NCI-H2196 (cell line): Measurements from ENCODE around the gene FCGR2B.
"Not testable (repeated sequence)": the region's sequence is repeated elsewhere in the genome, so short reads cannot be mapped to it uniquely, and the experiment has no call there.

Experiments used
- DNase-seq: peaks from one replicate; lab custom pipeline; 2025; ENCODE audit not compliant: unreplicated experiment; lab: John Stamatoyannopoulos, UW

FCGR2B gene

DNA sequence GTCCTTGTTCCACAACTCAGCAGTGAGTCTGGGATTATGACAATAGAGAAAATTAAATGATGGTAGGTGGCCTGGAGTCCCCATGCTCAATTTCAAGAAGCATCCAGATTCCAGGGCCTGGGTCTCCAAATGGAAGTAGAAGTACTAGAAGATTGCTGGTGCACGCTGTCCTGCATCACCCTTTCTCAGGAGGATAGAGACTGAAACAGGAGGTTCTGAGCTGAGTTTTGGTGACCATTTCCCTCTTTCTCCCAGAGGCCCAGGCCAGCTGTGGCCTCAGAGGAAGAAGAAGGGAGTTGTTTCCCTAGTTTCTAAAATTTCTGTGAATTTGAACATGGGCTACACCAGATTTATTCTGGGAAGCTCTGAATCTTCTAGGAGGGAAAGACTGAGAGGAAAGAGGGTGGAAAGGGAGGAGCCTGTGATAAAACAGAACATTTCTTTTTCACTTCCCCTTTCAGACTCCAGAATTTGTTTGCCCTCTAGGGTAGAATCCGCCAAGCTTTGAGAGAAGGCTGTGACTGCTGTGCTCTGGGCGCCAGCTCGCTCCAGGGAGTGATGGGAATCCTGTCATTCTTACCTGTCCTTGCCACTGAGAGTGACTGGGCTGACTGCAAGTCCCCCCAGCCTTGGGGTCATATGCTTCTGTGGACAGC is at the start of gene FCGR2B:
TSS of gene FCGR2B (plus strand) at position 460 of the 656 bp plus-strand sequence. CDS start at position 559, 99 bp downstream.
- DNase-seq: not testable (repeated sequence)

DNA sequence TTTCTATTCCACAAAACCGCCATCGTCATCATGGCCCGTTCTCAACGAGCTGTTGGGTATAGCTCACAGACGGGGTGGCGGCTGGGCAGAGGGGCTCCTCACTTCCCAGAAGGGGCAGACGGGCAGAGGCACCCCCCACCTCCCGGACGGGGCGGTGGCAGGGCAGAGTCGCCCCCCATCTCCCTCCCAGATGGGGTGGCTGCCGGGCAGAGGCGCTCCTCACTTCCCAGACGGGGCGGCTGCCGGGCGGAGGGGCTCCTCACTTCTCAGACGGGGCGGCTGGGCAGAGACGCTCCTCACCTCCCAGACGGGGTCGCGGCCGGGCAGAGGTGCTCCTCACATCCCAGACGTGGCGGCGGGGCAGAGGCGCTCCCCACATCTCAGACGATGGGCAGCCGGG is 46.5 kb upstream of the FCGR2B start:
- DNase-seq: not testable (repeated sequence)

DNA sequence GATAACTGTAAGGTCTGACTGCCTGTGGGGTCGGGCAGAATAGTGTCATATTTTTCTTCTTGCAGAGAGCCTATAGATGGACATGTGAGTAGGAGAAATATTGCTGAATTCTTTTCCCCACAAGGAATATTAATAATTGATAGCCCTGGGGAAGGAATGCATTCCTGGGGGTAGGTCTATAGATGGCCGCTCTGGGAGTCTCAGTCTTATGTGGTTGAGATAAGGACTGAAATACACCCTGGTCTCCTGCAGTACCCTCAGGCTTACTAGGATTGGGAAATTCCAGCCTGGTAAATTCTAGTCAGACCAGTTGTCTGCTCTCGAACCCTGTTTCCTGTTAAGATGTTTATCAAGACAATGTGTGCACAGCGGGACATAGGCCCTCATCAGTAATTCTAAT is 44.4 kb upstream of the FCGR2B start:
- not testable (repeated sequence) for DNase-seq

DNA sequence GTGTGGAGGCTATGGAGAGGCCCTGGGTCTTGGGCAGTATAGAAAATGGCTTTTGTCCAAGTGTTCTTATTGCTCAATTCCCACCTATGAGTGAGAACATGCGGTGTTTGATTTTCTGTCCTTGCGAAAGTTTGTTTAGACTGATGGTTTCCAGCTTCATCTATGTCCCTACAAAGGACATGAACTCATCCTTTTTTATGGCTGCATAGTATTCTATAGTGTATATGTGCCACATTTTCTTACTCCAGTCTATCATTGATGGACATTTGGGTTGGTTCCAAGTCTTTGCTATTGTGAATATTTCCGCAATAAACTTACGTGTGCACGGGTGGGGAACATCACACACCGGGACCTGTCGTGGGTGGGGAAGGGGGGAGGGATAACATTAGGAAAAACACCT is 42.5 kb upstream of the FCGR2B start:
- DNase-seq: not testable (repeated sequence)

DNA sequence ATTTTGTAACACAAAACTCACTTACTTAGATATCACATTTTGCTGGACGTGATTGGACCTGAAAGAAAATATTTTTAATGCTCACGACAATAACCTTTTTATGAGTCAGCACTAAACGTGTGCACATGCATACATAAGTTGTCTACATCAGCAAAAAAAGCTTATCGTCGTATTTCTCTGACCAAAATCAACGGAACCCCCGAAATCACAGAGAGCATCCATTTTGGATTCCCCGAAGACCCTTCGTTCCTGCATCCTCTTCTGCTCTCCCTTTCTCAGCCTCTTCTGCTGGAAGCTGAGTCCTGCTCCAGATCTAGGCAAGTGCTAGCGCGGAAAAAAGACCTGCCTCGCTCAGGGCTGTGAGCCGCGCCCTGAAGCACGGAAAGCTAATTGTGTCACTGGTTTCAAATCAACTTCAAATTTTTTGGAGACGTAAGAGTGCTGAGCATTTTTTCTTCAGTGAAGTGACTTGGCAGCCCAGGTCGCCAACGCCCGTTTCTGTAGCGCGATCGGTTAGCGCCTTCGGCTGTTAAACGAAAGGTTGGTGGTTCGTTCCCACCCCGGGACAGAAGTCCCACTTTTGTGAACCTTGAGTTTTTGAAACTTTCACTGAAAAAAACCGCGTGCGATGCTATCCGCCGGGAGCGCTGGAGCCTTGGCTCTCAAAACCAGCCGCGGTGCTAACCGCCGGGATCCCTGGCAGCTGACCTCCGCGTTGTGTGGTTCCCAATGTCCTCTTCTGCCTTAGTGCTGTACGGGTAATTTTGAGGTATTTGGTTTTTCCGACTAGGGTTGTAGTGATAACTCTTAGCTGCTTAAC is 41.6 kb upstream of the FCGR2B start:
- not testable (repeated sequence) for DNase-seq

DNA sequence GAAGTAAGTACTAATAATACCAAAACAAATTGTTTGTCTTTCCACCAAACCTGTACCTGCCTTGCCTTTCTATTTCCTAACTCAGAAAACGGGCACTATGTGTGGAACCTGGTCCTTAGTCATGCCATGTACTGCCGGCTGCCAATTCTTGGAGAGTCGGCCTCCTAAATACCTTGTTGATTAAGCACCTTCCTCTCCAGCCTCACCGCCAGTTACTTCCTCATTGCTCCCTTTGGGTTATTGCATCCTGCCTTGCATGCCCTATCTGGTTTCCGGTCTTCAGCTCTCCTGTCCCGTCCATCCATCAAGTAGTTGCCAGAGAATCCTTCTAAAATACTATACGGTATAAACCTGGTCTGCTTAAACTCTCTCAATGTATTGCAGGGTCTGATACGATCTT is 40.9 kb upstream of the FCGR2B start:
- not testable (repeated sequence) for DNase-seq

DNA sequence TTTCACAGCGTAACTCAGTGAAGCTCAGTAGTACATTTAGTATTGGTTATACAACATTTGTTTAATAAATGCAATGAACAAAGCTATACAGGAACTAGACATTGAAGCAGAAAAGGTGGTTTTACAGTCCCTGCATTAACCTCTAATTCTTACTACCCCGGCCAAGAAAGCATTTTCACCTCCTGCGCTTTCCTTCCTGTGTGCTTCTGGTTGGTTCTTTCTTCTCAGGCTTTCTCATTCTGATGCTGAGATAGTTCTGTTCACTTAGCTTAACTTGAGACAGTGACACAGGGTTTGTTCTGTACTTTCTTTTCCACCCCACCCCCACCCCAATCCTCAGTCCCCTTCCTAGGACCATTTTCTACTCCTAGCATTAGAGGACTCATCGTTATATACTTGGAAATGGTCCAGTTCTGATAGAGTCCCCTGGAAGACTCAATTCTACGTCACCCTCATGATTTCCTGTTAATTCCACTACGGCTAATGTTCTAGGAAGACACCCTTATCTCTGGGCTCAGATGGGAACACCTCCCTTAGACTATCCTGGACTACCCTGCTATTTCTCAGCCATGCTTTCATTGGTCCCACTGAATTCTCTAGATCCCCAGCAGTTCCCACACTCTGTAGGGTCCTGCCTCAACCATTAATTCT is 39.4 kb upstream of the FCGR2B start:
- DNase-seq: not testable (repeated sequence)

DNA sequence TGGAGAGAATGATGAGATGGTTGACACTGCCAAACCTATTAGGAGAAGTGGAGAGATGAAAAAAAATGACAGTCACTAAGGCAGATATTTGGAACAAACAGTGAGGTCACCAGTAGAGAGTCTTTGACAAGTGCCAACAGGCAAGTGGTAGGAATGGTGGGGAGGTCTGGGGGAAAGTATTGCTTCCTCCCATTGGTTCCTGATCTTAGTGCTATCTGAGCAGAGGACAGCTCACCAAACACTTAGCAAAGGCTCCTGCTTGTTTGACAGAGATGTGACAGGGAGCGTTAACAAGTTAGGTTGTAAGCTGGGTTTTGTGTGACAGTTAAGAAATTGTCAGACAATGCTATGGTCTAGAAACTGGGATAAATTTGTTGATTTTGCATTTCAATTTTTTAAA is 38.3 kb upstream of the FCGR2B start:
- DNase-seq: not testable (repeated sequence)

DNA sequence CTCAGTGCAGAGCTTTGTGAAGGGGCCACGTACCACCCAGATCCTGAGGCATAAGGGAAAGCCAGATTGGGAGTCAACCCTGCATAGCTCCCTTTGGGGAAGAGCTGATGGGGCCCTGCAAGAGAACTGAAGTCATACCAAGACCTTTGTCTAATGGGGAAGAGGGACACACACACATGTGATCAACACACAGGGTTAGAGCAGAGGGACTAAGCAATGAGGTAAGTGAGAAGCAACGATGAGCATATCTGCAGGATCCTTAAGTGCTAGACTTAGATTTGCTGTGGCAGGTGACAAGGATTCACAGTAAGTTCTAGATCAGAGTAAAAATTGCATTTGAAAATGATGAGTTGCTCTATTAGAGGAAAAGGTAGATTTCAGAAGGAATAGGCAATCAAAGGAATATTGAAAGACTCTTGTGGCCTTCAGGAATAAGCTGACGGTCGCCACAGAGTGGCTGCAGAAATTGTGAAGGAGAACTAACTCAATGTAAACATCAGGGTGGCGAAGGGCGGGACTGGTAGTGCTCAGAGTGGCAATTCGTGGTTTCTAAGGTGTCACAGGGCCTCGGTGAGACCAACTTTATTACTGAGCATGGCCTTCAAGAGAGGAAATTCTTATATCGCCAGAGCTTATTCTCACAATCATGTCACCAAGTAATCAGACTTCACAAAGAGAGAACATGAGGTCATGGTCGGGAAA is 36.3 kb upstream of the FCGR2B start:
- not testable (repeated sequence) for DNase-seq

DNA sequence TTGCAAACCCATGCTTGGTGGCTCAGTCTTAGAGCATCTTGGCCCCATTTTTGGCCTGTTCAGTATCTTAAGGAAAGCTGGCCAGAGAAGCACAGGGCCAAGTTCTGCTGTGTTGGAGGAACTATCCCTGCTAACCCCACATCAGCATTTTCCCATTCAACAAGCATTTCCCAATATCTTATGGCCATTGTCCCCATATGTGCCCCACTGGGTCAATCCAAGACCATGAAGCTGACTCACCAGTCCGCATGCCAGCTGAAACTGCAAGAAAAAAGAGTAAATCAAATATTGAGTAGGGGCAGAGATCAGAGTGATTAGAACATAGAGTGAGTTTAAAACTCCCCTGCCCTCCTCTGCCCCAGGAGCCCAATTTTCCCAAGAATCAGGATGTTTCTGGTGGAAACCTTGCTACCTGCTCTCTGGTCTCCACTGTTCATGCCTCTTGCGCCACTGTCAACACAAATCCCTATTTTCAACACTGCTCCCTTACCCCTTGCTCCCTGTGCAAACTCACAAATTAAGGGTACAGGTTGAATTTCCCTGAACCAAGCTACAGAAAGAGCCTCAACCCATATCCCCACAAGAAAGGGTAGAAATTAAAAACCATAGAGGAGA is 32.7 kb upstream of the FCGR2B start:
- DNase-seq: not testable (repeated sequence)

DNA sequence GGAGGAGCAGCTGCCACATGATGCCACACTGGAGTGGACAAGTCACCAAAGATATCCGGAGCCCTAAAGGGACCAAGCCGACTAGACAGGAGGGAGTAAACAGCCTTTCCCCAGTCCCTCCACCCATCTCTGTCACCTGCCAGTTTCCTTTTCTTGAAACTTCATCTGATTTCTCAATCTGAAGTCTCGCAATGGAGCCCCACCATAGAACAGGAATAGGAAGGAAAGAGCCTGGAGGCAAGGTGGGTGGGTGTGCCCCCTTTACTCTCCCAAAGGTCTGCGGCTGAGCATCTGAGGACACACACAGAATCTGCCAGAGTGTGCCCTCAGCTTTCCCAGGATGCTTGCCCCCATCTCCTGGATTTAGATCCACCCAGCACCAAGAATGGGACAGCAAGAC is 31.9 kb upstream of the FCGR2B start, which contains the start of gene FCGR3B:
TSS of gene FCGR3B (minus strand) at position 101 of the 400 bp plus-strand sequence. CDS start at position 19, 82 bp downstream.
- DNase-seq: no peak

DNA sequence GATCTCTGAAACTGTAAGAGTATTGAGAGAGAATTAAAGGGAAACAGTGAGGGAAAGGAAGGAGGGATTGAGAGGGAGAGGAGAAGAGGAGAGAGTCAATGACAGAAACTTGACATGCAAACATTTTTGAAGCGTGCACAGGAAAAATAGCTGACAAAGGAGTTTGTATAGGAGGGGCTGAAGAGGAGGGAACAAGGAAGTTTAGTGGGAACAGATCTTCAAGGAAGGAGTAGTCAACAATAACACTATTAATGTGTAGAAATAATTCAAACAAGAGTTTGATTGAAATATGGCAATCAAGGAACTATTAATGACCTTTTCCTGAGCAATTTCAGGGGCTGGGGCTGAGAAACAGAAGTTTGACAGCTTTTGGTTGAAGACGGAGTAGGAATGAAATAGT is 27.9 kb upstream of the FCGR2B start:
- DNase-seq: not testable (repeated sequence)

DNA sequence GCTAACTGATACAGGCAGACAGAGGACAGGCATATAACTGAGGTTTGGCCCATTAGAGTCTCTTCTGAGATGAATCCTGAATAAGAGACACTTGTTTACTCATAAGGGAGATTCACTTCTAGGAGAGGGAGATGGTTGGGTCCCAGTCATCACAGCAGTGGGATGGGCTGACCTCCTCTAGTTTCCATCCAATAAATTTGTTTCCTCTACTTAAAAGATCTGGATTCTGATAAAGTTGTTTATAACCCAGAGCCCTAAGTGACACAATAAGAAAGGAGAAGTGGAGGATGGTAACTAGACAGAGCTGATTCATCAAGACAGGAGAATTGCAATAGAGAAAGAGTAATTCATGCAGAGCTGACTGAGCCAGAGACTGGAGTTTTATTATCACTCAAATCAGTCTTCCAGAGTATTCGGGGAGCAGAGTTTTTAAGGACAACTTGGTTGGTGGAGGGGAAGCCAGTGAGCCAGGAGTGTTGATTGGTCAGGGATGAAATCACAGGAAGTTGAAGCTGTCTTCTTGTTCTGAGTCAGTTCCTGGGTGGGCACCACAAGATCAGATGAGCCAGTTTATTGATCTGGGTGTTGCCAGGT is 26.7 kb upstream of the FCGR2B start:
- not testable (repeated sequence) for DNase-seq

DNA sequence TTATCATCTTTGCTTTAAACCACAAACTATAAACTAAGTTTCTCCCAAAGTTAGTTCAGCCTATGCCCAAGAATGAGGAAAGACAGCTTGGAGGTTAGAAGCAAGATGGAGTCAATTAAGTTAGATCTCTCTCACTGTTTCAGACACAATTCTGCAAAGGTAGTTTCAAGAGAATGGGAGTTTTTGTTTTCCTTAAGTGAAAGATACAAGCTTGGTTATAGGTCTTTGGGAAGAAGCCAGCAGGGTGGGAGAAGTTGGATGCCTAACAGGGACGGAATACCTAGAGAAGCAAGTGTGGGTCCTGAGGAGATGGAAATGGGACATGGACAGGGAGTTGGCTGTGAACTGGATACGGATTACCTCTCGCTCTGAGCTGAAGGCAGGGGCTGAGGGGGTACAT is 26.0 kb upstream of the FCGR2B start:
- not testable (repeated sequence) for DNase-seq

DNA sequence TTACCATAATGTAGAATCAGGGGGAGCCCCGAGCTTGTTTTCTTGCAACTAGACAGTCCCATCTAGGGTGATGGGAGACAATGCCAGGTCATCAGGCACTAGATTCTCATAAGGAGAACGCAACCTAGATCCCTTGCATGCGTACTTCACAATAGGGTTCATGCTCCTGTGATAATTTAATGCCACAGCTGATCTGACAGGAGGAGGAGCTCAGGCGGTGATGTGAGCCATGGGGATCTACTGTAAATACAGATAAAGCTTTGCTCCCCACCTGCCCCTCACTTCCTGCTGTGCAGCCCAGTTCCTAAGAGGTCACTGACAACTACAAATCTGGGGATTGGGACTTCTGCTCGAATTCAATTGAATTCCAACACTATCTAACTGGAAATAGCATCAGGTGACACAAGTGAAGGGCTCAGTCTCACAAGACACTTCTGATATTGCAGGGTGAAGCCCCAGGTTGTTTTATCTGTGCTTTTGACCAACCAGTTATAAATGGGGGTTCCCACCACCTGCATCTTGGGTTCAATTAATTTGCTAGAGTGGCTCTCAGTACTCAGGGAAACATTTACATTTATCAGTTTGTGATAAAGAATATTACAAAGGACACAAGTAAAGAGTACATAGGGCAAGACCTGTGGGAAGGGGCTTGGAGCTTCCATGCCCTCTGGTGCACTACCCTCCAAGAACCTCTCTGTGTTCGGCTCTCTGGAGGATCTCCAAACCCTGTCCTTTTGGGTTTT is 24.5 kb upstream of the FCGR2B start:
- DNase-seq: not testable (repeated sequence)

DNA sequence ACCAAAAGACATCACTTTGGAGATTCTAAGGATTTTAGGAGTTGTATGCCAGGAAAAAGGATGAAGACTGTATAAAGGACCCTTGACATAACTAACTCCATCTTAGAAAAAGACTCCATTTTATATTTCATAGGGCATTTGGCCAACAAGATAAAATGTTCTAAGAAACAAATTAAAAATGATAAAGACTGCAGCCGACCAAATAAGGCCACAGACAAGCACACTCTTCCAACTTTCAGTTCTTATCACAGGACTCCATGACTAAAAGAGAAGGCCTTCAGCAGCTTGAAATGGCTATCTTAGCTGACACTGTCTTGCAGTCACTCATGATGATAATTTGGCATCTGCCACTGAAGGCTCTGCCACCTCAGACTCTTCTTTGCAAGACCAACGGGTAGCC is 23.7 kb upstream of the FCGR2B start:
- DNase-seq: not testable (repeated sequence)

DNA sequence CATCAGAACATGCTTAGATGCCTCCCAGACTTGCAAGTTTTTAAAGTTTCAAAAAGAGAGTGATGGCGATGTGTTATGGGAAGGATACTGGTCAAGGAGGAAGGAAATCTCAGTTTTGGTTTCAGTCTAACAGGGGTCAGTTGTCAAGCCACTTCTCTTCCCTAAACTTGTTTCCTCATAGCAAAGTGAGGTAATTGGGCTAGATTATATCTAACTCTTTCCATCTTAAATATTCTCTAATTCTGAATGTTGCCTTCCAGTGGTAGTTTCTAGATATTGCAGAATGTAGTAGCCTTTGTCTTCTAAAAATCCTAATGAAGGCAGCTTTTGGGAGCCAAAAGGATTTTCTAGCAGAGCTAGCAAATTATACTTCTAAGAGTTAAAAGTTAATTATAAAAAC is 20.2 kb upstream of the FCGR2B start:
- not testable (repeated sequence) for DNase-seq

DNA sequence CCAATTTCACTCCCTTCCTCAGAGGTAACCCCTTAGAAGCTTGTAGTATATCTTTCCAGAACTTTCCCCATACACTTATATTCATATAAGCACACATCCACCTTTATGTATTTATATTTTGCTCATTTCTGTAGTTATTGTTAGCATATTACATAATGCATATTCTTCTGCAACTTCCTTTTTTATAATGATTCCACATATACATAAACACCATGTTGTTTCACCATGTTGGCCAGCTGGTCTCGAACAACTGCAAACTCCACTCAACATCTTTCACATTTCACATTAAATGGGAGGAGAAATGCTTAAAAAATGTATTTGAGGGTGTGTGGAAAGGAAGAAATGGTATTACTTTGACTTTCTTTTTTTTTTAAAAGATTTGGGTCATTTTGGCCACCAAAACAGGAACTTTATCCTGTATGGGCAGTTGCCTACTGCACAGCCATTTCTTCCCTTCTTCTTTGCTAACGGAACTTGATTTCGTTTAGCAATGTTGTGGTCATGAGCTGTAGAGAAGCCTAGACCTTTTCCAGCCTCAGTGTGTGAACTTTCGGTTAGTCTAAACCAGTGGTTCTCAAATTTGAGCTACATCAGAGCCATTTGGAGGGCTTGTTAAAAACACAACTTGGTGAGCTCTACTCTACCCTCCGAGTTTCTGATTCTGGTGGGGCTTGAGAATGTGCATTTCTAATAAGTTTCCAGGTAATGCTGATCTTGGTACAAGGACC is 19.3 kb upstream of the FCGR2B start:
- DNase-seq: not testable (repeated sequence)

DNA sequence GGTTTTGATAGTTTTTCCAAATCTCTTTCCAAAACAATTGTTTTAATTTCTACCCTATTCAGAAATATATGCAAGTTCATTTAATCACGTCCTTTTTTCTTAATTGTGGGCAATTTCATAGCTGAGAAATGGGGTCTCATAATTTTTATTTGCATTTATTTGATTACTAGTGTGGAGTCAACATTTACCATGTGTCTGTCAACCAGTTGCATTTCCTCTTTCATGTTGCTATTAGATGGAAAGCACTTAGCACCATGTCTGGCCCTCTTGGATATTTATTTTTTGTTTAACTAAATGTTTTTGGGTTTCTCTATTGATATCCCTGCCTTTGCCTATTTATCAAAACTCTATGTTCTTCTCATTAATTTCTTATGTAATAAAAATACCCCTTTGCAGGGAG is 18.1 kb upstream of the FCGR2B start:
- DNase-seq: not testable (repeated sequence)
